ENCODE results near the gene GNB1.

DNA sequence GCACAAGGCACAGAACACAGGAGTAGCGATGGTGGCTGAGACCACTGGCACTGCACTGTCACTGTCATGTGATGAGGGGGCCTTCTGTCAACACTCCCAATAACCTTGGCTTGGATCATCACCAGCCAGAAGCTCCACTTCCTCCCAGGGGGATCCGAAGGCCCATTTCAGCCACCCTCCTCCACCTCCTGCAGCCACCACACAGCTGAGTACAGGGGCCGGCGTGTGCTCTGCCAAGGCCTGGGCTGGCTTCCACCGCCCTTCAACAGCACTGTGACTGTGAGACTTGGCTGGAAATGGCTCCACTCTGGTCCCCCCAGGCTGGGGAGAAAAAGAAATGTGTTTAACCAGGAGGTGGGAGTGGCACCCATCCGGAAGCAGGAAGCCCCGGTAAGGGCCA, 102.8 kb downstream of the GNB1 start:
- TF ChIP-seq CTCF (IDR thresholded peaks at IDR 0.05) (no peak), AFF4 (CRISPR knock-in tag; IDR thresholded peaks at IDR 0.05; ENCODE audit: borderline replicate concordance) (no peak), ZNF121 (CRISPR knock-in tag; IDR thresholded peaks at IDR 0.05) (no peak), CREM (CRISPR knock-in tag; IDR thresholded peaks at IDR 0.05) (no peak), PRRX2 (CRISPR knock-in tag; IDR thresholded peaks at IDR 0.05) (no peak)
- TF ChIP-seq, protein P1, sequence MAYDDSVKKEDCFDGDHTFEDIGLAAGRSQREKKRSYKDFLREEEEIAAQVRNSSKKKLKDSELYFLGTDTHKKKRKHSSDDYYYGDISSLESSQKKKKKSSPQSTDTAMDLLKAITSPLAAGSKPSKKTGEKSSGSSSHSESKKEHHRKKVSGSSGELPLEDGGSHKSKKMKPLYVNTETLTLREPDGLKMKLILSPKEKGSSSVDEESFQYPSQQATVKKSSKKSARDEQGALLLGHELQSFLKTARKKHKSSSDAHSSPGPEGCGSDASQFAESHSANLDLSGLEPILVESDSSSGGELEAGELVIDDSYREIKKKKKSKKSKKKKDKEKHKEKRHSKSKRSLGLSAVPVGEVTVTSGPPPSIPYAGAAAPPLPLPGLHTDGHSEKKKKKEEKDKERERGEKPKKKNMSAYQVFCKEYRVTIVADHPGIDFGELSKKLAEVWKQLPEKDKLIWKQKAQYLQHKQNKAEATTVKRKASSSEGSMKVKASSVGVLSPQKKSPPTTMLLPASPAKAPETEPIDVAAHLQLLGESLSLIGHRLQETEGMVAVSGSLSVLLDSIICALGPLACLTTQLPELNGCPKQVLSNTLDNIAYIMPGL (CRISPR knock-in tag; IDR thresholded peaks at IDR 0.05), result no peak

Measured in WTC11 (cell line).